Fibroblast of pulmonary artery (primary cell): ENCODE measurements around the gene ANGPTL8.

Source experiments
- DNase-seq: peaks from one replicate; pipeline ENCODE4 v3.0.0-alpha.2; 2010; ENCODE audit warnings: low read depth
- H3K4me3 ChIP-seq: replicated peaks from 2 replicates; pipeline ENCODE4 v1.5.1; 2011; ENCODE audit warnings: low read depth, mild to moderate bottlenecking, control low read depth, low read length, moderate library complexity
- TF ChIP-seq, protein P1 (sequence below): IDR thresholded peaks from 2 replicates; pipeline ENCODE4 v1.5.1; 2011; ENCODE audit warnings: mild to moderate bottlenecking, control low read depth, low read length, inconsistent platforms; ENCODE audit errors: missing control alignments

Gene ANGPTL8

DNA sequence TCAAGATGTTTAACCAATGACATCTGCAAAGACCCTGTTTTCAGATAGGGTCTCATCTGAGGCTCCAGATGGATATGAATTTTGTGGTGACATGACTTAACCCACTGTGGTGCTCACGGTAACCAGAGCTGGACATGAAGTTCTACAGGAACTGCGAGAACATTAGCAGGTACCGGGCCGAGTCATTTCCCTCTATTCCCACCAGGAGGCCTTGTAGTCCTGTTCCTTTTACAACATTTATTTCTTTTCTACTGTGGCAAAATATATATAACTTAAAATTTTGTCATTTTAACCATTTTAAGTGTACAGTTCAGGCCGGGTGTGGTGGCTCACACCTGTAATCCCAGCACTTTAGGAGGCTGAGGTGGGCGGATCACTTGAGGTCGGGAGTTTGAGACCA, 48.9 kb downstream of the ANGPTL8 start:
- H3K4me3 ChIP-seq, result no peak overlapping the region
- DNase-seq, result peak; percentile 61
- TF ChIP-seq, protein P1, sequence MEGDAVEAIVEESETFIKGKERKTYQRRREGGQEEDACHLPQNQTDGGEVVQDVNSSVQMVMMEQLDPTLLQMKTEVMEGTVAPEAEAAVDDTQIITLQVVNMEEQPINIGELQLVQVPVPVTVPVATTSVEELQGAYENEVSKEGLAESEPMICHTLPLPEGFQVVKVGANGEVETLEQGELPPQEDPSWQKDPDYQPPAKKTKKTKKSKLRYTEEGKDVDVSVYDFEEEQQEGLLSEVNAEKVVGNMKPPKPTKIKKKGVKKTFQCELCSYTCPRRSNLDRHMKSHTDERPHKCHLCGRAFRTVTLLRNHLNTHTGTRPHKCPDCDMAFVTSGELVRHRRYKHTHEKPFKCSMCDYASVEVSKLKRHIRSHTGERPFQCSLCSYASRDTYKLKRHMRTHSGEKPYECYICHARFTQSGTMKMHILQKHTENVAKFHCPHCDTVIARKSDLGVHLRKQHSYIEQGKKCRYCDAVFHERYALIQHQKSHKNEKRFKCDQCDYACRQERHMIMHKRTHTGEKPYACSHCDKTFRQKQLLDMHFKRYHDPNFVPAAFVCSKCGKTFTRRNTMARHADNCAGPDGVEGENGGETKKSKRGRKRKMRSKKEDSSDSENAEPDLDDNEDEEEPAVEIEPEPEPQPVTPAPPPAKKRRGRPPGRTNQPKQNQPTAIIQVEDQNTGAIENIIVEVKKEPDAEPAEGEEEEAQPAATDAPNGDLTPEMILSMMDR, result peak; percentile 64

DNA sequence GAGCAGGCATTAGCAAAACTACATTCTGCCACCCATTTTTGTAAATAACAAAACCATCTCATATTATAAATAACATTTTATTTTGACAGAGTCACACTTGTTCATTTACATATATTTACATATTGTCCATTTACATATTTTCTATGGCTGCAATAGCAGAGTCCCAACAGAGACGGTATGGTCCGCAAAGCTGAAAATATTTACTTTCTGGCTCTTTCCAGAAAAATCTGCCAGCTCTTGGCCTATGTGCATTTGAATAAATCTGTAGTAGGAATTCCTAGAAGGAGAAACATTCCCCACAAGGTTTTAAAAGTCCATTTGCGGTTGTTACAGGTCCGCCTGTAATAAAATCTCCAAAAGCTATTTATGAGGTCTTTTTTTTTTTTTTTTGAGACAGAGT, 50.8 kb downstream of the ANGPTL8 start:
- no peak for DNase-seq
- TF ChIP-seq, protein P1, result no peak
- H3K4me3 ChIP-seq, result no peak overlapping the region

DNA sequence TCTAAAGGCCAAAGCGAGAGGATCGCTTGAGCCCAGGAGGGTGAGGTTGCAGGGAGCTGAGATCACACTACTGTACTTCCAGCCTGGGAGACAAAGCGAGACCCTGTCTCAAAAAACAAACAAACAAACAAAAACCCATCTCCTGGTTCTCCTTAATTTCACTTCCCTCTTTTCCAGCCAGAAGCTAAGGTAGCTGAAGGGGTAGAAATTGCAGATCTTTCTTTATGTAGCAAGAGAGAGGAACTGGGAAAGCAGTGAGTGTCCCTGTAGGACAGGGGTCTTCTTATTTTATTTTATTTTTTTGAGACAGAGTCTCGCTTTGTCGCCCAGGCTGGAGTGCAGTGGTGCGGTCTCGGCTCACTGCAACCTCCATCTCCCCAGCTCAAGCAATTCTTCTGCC, 52.0 kb downstream of the ANGPTL8 start:
- H3K4me3 ChIP-seq, result no peak overlapping the region
- DNase-seq, result no peak
- TF ChIP-seq, protein P1, result no peak
